ENCODE data around the gene TSEN34. TPM values are rescaled to one million over a fixed set of nuclear protein-coding genes. Genes with fewer than 3 reads are reported as not detected.
A peak's percentile ranks its signal among the peaks of the same experiment; 100 is the strongest.

The TSEN34 gene
- total and polyA plus RNA-seq, 2 experiments from 2014 or later = 36.6 to 53.4 TPM

DNA sequence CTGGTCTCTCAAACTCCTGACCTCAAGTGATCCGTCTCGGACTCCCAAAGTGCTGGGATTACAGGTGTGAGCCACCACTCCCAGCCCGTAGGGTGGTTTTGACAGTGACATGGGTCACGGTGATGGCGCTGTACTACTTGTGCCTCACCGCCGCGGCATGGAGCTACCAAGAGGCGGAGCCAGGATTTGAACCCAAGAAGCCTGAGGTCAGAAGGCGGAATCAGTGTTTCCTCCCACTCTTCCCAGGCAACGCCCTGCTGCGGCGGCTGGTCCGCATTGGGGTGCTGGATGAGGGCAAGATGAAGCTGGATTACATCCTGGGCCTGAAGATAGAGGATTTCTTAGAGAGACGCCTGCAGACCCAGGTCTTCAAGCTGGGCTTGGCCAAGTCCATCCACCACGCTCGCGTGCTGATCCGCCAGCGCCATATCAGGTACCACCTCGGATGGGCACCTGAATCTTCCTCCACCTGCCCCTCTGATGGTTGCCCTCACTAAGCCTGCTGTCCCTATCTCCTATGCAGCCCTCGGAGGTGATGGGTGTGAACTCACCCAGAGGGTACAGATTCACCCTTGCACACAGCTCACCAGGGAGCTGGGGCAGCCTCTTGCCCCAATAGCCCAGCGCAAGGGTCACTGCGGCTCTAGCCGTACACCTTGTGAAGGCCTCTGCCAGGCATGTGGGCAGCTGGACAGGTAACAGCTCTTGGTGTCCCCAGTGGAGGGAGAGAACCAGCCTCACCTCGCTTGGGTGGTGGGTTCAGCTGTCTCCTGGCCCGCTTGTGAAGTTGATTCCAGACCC, 15.1 kb downstream of the TSEN34 start:
- H3K36me3 ChIP-seq (ENCODE audit: insufficient read depth) = peaks cover 57% of the 10 kb centered on the region
- H3K27me3 ChIP-seq (ENCODE audit: insufficient read depth) = no peaks in the 10 kb centered on the region
- DNase-seq (ENCODE audit: low spot score) (no peak), ATAC-seq (no peak)
- Mint-ChIP-seq H3K4me3 (peak overlapping the region; percentile 16; the same call in 1 of the 3 replicates), H3K4me1 (peaks cover 60% of the 10 kb centered on the region), H3K27me3 (ENCODE audit: insufficient read depth, low read depth, poor library complexity) (peaks cover 72% of the 10 kb centered on the region), H3K27ac (0 out of 2 replicates have a peak overlapping the region, but pooled peaks have one; percentile 52), H3K36me3 (ENCODE audit: low read depth) (peaks cover 81% of the 10 kb centered on the region), H3K9me3 (no peaks in the 10 kb centered on the region; the same call in 2 of the 3 replicates)
- H2AFZ ChIP-seq = no peak overlapping the region
- H4K20me1 ChIP-seq (replicated peaks; ENCODE audit: insufficient read depth) = peaks cover 67% of the 10 kb centered on the region
- H3K27ac ChIP-seq (ENCODE audit: low read depth) = peak overlapping the region; percentile 87; the same call in 1 of the 2 replicates
- H3K4me3 ChIP-seq = no peak overlapping the region
- peaks cover 58% of the 10 kb centered on the region for H3K79me2 ChIP-seq (replicated peaks; ENCODE audit: insufficient read depth)
- peaks cover 40% of the 10 kb centered on the region for H3K4me1 ChIP-seq (ENCODE audit: insufficient read depth)
- H3F3A ChIP-seq (replicated peaks; ENCODE audit: low read depth) = peaks cover 73% of the 10 kb centered on the region
- no peaks in the 10 kb centered on the region for H3K9me2 ChIP-seq (ENCODE audit: insufficient read depth)
- TF ChIP-seq CREB1 (CRISPR knock-in tag; IDR thresholded peaks at IDR 0.05; ENCODE audit: low read depth) = no peak
- no peak for TF ChIP-seq EZH2 (IDR thresholded peaks at IDR 0.05; ENCODE audit: low read depth, unreplicated experiment)
- no peak overlapping the region; the same call in 1 of the 2 replicates for H3K4me2 ChIP-seq

DNA sequence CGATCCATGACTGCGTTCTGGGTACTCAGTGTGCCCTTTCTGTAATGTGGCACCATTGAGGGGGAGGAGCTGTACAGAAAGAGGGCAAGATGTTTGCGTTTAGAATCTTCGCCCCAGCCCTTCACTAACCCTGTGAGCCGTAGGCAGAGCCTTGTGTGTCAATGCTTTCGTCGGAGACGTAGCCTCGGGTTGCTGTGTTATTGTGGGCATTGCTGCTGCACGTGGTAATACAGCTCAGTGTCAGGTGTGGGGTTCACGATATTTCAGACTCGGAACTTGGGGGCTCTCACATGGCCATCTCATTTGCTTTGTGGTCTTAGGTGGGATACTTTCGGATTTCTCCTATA, 15.7 kb downstream of the TSEN34 start:
- no peak overlapping the region for H3K4me3 Mint-ChIP-seq
- peaks cover 51% of the 10 kb centered on the region for H3K36me3 ChIP-seq (ENCODE audit: insufficient read depth)
- peaks cover 57% of the 10 kb centered on the region for H3K4me1 Mint-ChIP-seq
- no peak overlapping the region for H3K4me2 ChIP-seq
- H3K4me1 ChIP-seq (ENCODE audit: insufficient read depth) = peaks cover 37% of the 10 kb centered on the region
- no peak for ATAC-seq
- no peak overlapping the region for H3K4me3 ChIP-seq
- peaks cover 52% of the 10 kb centered on the region for H3K79me2 ChIP-seq (replicated peaks; ENCODE audit: insufficient read depth)
- H3K27ac ChIP-seq (ENCODE audit: low read depth) = peak overlapping the region; percentile 87; the same call in 1 of the 2 replicates
- no peaks in the 10 kb centered on the region; the same call in 2 of the 3 replicates for H3K9me3 Mint-ChIP-seq
- no peaks in the 10 kb centered on the region for H3K9me2 ChIP-seq (ENCODE audit: insufficient read depth)
- peaks cover 62% of the 10 kb centered on the region for H4K20me1 ChIP-seq (replicated peaks; ENCODE audit: insufficient read depth)
- DNase-seq (ENCODE audit: low spot score) = no peak
- no peak overlapping the region for H2AFZ ChIP-seq
- 0 out of 2 replicates have a peak overlapping the region, but pooled peaks have one; percentile 52 for H3K27ac Mint-ChIP-seq
- H3K36me3 Mint-ChIP-seq (ENCODE audit: low read depth) = peaks cover 77% of the 10 kb centered on the region
- peaks cover 66% of the 10 kb centered on the region for H3K27me3 Mint-ChIP-seq (ENCODE audit: insufficient read depth, low read depth, poor library complexity)
- H3K27me3 ChIP-seq (ENCODE audit: insufficient read depth) = no peaks in the 10 kb centered on the region
- peaks cover 68% of the 10 kb centered on the region for H3F3A ChIP-seq (replicated peaks; ENCODE audit: low read depth)
- TF ChIP-seq ZNF114 (CRISPR knock-in tag; IDR thresholded peaks at IDR 0.05) (no peak), ZNF331 (CRISPR knock-in tag; IDR thresholded peaks at IDR 0.05; ENCODE audit: low read depth) (no peak), EZH2 (IDR thresholded peaks at IDR 0.05; ENCODE audit: low read depth, unreplicated experiment) (no peak), STAT1 (IDR thresholded peaks at IDR 0.05; ENCODE audit: unreplicated experiment) (no peak), POLR2AphosphoS5 (IDR thresholded peaks at IDR 0.05; ENCODE audit: low read depth) (no peak), EZH2phosphoT487 (IDR thresholded peaks at IDR 0.05; ENCODE audit: unreplicated experiment) (no peak)
- TF ChIP-seq, protein P1, sequence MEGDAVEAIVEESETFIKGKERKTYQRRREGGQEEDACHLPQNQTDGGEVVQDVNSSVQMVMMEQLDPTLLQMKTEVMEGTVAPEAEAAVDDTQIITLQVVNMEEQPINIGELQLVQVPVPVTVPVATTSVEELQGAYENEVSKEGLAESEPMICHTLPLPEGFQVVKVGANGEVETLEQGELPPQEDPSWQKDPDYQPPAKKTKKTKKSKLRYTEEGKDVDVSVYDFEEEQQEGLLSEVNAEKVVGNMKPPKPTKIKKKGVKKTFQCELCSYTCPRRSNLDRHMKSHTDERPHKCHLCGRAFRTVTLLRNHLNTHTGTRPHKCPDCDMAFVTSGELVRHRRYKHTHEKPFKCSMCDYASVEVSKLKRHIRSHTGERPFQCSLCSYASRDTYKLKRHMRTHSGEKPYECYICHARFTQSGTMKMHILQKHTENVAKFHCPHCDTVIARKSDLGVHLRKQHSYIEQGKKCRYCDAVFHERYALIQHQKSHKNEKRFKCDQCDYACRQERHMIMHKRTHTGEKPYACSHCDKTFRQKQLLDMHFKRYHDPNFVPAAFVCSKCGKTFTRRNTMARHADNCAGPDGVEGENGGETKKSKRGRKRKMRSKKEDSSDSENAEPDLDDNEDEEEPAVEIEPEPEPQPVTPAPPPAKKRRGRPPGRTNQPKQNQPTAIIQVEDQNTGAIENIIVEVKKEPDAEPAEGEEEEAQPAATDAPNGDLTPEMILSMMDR (conservative IDR thresholded peaks at IDR 0.05; ENCODE audit: low read depth in 2 of 2) = no peak
- TF ChIP-seq, protein P2, sequence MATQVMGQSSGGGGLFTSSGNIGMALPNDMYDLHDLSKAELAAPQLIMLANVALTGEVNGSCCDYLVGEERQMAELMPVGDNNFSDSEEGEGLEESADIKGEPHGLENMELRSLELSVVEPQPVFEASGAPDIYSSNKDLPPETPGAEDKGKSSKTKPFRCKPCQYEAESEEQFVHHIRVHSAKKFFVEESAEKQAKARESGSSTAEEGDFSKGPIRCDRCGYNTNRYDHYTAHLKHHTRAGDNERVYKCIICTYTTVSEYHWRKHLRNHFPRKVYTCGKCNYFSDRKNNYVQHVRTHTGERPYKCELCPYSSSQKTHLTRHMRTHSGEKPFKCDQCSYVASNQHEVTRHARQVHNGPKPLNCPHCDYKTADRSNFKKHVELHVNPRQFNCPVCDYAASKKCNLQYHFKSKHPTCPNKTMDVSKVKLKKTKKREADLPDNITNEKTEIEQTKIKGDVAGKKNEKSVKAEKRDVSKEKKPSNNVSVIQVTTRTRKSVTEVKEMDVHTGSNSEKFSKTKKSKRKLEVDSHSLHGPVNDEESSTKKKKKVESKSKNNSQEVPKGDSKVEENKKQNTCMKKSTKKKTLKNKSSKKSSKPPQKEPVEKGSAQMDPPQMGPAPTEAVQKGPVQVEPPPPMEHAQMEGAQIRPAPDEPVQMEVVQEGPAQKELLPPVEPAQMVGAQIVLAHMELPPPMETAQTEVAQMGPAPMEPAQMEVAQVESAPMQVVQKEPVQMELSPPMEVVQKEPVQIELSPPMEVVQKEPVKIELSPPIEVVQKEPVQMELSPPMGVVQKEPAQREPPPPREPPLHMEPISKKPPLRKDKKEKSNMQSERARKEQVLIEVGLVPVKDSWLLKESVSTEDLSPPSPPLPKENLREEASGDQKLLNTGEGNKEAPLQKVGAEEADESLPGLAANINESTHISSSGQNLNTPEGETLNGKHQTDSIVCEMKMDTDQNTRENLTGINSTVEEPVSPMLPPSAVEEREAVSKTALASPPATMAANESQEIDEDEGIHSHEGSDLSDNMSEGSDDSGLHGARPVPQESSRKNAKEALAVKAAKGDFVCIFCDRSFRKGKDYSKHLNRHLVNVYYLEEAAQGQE (IDR thresholded peaks at IDR 0.05; ENCODE audit: unreplicated experiment) = no peak

All from GM23338 (cell line).